ENCODE data around the gene HSPBP1.

HSPBP1 gene

GRCh38 chr19:55212447-55212846 is 67.5 kb downstream of the HSPBP1 start:
- DNase-seq (ENCODE audit: low spot score), result no peak

Data from D341Med (cell line).